ENCODE data around the gene COX6B2. TPM values are rescaled to one million over a fixed set of nuclear protein-coding genes. Genes with fewer than 3 reads are reported as not detected.
A peak's percentile ranks its signal among the peaks of the same experiment; 100 is the strongest.

Gene COX6B2
- total and polyA plus RNA-seq, 2 of the 13 experiments (the other 11 are each of a cell fraction or from before 2014, with no cell fraction given): 0.21 TPM; not detected in 1

DNA sequence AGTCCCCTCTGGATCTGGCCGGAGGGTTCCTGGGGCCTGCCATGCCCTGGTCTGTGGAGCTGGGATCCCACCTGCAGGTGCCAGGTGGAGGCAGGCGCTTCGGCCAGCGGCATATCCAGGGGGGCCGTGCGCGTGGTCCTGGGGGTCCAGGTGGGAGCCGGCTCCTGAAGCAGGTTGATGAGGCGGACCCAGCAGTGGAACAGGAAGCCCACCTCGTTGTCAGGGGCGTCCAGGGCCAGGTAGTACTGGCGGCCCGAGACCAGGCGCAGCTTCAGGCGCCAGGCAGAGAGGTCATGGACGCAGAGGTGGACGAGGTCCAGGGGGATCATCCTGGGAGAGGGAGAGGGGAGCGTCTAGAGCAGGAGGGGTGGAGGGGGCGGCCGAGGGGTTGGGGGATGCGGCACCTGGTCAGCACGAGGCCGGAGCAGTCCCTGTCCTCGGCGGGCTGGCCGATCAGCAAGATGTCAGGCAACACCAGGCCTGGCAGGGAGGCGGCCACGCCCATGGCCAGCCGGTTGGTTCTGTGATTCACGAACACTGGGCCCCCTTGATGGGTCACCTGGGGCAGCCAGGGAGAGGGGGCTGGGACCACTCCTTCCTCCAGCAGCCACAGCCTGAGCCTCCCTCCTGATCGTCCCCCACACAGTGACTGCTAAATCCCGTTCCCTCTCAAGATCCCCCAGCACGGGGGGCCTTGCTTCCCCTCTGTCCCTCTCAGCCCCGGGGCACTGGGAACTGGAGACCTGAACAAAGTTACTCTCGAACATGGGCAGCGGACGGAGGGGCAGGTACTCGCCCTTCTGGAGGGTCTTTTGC is 7.9 kb upstream of the COX6B2 start:
- Histone ChIP-seq H3K27ac (ENCODE audit: extremely low read length, insufficient read depth, low read length) (no peak overlapping the region), H3K79me2 (ENCODE audit: insufficient read depth, low read length) (no peaks in the 10 kb centered on the region), H2AFZ (ENCODE audit: low read length) (no peak overlapping the region), H3K4me3 (replicated peaks in 1 of 3; ENCODE audit: insufficient read depth in 1 of 3, low read depth in 2 of 3, low read length in 3 of 3) (peak overlapping the region in 1 of 3 experiments; percentile 33; a peak in 1 of 6 replicates), H3K27me3 (ENCODE audit: control insufficient read depth in 1 of 2, insufficient read depth in 2 of 2, low read length in 2 of 2) (peaks cover 4 to 24% of the 10 kb centered on the region in 2 experiments), H3K4me1 (ENCODE audit: insufficient read depth, low read length) (peaks cover 14% of the 10 kb centered on the region), H3K4me2 (ENCODE audit: low read depth, low read length) (peak overlapping the region; percentile 1; the same call in 1 of the 2 replicates), H3K36me3 (replicated peaks in 1 of 2; ENCODE audit: control insufficient read depth in 1 of 2, insufficient read depth in 2 of 2, low read length in 2 of 2) (no peaks in the 10 kb centered on the region), H3K9me3 (ENCODE audit: low read length) (no peaks in the 10 kb centered on the region), H3K9ac (ENCODE audit: insufficient read depth, low read depth, low read length) (no peak overlapping the region), H4K20me1 (ENCODE audit: insufficient read depth, low read length) (no peaks in the 10 kb centered on the region)
- intact Hi-C loops (cut with micrococcal nuclease; ENCODE audit: unreplicated experiment): no loop called here
- no TSS peak for BruUV-seq (replicated peaks)
- ATAC-seq: peak; percentile 17; the same call in 2 of the 3 replicates
- ChIA-PET POLR2A (interaction anchor here (0.6 to 1.3 kb wide), 3 partner anchors 23 to 45 kb away, joined by 3 read pairs; partner anchors contain the start of gene KMT5C), CTCF (ENCODE audit: low intra/inter-chr PET ratio, low total read pairs) (no interaction called here)
- TF ChIP-seq ZNF616 (CRISPR knock-in tag; IDR thresholded peaks at IDR 0.05; ENCODE audit: low read depth) (no peak), ZNF737 (CRISPR knock-in tag; IDR thresholded peaks at IDR 0.05; ENCODE audit: borderline replicate concordance) (no peak), ZNF30 (CRISPR knock-in tag; IDR thresholded peaks at IDR 0.05) (no peak), ZFP1 (CRISPR knock-in tag; IDR thresholded peaks at IDR 0.05) (no peak), SMAD9 (CRISPR knock-in tag; IDR thresholded peaks at IDR 0.05) (no peak), SP5 (CRISPR knock-in tag; IDR thresholded peaks at IDR 0.05; ENCODE audit: borderline replicate concordance, low read depth) (no peak), ZNF879 (CRISPR knock-in tag; IDR thresholded peaks at IDR 0.05) (no peak), FLYWCH1 (CRISPR knock-in tag; IDR thresholded peaks at IDR 0.05) (no peak), TAF15 (IDR thresholded peaks at IDR 0.05; ENCODE audit: low read depth, low read length, poor library complexity, severe bottlenecking) (no peak), CENPT (CRISPR knock-in tag; IDR thresholded peaks at IDR 0.05; ENCODE audit: low read depth) (no peak)
- TF ChIP-seq, protein P1, sequence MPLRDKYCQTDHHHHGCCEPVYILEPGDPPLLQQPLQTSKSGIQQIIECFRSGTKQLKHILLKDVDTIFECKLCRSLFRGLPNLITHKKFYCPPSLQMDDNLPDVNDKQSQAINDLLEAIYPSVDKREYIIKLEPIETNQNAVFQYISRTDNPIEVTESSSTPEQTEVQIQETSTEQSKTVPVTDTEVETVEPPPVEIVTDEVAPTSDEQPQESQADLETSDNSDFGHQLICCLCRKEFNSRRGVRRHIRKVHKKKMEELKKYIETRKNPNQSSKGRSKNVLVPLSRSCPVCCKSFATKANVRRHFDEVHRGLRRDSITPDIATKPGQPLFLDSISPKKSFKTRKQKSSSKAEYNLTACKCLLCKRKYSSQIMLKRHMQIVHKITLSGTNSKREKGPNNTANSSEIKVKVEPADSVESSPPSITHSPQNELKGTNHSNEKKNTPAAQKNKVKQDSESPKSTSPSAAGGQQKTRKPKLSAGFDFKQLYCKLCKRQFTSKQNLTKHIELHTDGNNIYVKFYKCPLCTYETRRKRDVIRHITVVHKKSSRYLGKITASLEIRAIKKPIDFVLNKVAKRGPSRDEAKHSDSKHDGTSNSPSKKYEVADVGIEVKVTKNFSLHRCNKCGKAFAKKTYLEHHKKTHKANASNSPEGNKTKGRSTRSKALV (CRISPR knock-in tag; IDR thresholded peaks at IDR 0.05): no peak
- TF ChIP-seq, protein P2, sequence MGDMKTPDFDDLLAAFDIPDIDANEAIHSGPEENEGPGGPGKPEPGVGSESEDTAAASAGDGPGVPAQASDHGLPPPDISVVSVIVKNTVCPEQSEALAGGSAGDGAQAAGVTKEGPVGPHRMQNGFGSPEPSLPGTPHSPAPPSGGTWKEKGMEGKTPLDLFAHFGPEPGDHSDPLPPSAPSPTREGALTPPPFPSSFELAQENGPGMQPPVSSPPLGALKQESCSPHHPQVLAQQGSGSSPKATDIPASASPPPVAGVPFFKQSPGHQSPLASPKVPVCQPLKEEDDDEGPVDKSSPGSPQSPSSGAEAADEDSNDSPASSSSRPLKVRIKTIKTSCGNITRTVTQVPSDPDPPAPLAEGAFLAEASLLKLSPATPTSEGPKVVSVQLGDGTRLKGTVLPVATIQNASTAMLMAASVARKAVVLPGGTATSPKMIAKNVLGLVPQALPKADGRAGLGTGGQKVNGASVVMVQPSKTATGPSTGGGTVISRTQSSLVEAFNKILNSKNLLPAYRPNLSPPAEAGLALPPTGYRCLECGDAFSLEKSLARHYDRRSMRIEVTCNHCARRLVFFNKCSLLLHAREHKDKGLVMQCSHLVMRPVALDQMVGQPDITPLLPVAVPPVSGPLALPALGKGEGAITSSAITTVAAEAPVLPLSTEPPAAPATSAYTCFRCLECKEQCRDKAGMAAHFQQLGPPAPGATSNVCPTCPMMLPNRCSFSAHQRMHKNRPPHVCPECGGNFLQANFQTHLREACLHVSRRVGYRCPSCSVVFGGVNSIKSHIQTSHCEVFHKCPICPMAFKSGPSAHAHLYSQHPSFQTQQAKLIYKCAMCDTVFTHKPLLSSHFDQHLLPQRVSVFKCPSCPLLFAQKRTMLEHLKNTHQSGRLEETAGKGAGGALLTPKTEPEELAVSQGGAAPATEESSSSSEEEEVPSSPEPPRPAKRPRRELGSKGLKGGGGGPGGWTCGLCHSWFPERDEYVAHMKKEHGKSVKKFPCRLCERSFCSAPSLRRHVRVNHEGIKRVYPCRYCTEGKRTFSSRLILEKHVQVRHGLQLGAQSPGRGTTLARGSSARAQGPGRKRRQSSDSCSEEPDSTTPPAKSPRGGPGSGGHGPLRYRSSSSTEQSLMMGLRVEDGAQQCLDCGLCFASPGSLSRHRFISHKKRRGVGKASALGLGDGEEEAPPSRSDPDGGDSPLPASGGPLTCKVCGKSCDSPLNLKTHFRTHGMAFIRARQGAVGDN (CRISPR knock-in tag; IDR thresholded peaks at IDR 0.05): 0 out of 2 replicates have a peak, but pooled peaks have one; percentile 11
- TF ChIP-seq, protein P3, sequence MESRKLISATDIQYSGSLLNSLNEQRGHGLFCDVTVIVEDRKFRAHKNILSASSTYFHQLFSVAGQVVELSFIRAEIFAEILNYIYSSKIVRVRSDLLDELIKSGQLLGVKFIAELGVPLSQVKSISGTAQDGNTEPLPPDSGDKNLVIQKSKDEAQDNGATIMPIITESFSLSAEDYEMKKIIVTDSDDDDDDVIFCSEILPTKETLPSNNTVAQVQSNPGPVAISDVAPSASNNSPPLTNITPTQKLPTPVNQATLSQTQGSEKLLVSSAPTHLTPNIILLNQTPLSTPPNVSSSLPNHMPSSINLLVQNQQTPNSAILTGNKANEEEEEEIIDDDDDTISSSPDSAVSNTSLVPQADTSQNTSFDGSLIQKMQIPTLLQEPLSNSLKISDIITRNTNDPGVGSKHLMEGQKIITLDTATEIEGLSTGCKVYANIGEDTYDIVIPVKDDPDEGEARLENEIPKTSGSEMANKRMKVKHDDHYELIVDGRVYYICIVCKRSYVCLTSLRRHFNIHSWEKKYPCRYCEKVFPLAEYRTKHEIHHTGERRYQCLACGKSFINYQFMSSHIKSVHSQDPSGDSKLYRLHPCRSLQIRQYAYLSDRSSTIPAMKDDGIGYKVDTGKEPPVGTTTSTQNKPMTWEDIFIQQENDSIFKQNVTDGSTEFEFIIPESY (CRISPR knock-in tag; IDR thresholded peaks at IDR 0.05): peak; percentile 6; the same call in 1 of the 2 replicates
- TF ChIP-seq, protein P4, sequence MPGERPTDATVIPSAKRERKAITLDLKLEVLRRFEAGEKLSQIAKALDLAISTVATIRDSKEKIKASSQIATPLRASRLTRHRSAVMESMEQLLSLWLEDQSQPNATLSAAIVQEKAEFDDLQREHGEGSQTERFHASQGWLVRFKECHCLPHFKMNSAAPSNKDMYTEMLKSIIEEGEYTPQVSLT (CRISPR knock-in tag; IDR thresholded peaks at IDR 0.05; ENCODE audit: borderline replicate concordance, low read depth): no peak
- in situ Hi-C loops (cut with HindIII; ENCODE audit: extremely low pct_ligation_motif_present, low pct_unique_long_range_greater_than_20kb): no loop called here
- WGBS (ENCODE audit: low lambda C conversion rate): 18% methylated on average over 9 of the region's 38 CpGs
- no peak for FAIRE-seq
- no peak for DNase-seq (ENCODE audit: low spot score)

All from HepG2 (cell line).